AG04449 (cell line): ENCODE measurements around the gene KCNJ4.

Experiments
- CTCF ChIA-PET: fragments of 350-600 bp; formaldehyde crosslinking; extraction: SDS; loops from one replicate; lab custom pipeline; 2021; ENCODE audit warnings: antibody characterized with exemption; lab: Yijun Ruan, JAX
- POLR2A ChIA-PET: fragments of 400-600, 350-600 bp; formaldehyde crosslinking; extraction: SDS; loops from one replicate; lab custom pipeline; 2020; ENCODE audit warnings: antibody characterized with exemption, inconsistent platforms; lab: Yijun Ruan, JAX
- DNase-seq: peaks from one replicate; pipeline ENCODE4 v3.0.0-alpha.2; 2010; ENCODE audit warnings: low read depth, low spot score
- H3K4me3 ChIP-seq: 2 replicates; pipeline ENCODE4 v1.5.1; 2011; ENCODE audit warnings: low read depth, mild to moderate bottlenecking, control low read depth, low read length
- TF ChIP-seq, protein P1 (sequence below): IDR thresholded peaks from one replicate; pipeline ENCODE4 v1.5.1; 2011; ENCODE audit warnings: mild to moderate bottlenecking, moderate library complexity, low read length, control low read depth, inconsistent platforms; ENCODE audit not compliant: insufficient read depth; ENCODE audit errors: missing control alignments

Gene KCNJ4

DNA sequence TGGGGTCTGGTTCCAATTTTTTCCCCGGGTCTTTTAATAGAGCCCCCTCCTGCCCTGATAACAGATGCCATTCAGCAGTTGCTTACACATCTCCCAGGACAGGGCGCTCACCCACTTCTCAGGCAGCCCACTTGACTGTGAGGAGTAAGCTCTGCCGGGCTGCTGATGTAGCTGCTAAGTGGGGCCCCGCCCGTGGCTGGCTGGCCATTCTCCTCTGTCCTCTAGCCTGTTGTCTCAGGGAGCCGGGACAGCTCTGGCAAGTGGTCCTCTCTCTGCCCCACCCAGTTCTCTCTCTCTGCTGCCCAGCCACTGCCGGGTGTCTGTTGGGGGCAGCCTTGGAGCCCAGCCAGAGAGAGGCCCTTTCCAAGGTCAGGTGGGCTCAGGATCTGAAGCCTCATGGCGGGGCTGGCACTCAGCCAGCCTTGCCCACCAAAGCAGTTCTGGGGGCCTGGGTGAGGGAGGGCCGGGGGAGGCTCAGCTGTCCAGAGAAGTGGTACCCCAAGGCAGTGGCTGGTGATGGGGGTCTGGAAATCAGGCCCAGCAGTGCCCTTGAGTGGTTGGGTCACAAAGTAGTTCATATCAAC is 8.9 kb downstream of the KCNJ4 start:
- no peak for DNase-seq
- ChIA-PET CTCF (interaction anchor here (1.0 kb wide), 1 partner anchor 8 kb away, joined by 3 read pairs; no protein-coding TSS in a partner anchor), POLR2A (no interaction called here)
- TF ChIP-seq, protein P1, sequence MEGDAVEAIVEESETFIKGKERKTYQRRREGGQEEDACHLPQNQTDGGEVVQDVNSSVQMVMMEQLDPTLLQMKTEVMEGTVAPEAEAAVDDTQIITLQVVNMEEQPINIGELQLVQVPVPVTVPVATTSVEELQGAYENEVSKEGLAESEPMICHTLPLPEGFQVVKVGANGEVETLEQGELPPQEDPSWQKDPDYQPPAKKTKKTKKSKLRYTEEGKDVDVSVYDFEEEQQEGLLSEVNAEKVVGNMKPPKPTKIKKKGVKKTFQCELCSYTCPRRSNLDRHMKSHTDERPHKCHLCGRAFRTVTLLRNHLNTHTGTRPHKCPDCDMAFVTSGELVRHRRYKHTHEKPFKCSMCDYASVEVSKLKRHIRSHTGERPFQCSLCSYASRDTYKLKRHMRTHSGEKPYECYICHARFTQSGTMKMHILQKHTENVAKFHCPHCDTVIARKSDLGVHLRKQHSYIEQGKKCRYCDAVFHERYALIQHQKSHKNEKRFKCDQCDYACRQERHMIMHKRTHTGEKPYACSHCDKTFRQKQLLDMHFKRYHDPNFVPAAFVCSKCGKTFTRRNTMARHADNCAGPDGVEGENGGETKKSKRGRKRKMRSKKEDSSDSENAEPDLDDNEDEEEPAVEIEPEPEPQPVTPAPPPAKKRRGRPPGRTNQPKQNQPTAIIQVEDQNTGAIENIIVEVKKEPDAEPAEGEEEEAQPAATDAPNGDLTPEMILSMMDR = no peak
- no peak overlapping the region for H3K4me3 ChIP-seq

DNA sequence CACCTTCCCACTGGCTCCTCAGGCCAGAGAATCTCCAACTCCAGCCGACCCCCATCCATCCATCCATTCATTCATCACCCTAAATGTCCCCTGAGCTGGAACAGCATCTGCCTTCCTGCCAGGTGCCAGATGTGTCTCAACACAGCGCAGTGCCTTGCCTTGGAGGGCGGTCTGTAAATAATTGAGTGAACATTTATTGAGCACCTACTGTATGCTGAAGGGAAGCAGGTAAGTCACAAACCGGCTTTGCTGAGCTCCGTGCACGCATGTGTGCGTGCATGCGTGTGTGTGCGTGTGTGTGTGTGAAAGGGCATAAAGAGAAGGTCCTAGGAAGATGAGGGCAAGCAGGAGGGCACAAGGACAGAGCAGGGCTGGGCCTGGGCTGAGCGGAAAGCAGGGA is 10.2 kb downstream of the KCNJ4 start:
- TF ChIP-seq, protein P1 = no peak
- ChIA-PET POLR2A (interaction anchor here (0.8 kb wide), 1 partner anchor 46 kb away, joined by 3 read pairs; no protein-coding TSS in a partner anchor), CTCF (no interaction called here)
- no peak for DNase-seq
- H3K4me3 ChIP-seq = no peak overlapping the region

DNA sequence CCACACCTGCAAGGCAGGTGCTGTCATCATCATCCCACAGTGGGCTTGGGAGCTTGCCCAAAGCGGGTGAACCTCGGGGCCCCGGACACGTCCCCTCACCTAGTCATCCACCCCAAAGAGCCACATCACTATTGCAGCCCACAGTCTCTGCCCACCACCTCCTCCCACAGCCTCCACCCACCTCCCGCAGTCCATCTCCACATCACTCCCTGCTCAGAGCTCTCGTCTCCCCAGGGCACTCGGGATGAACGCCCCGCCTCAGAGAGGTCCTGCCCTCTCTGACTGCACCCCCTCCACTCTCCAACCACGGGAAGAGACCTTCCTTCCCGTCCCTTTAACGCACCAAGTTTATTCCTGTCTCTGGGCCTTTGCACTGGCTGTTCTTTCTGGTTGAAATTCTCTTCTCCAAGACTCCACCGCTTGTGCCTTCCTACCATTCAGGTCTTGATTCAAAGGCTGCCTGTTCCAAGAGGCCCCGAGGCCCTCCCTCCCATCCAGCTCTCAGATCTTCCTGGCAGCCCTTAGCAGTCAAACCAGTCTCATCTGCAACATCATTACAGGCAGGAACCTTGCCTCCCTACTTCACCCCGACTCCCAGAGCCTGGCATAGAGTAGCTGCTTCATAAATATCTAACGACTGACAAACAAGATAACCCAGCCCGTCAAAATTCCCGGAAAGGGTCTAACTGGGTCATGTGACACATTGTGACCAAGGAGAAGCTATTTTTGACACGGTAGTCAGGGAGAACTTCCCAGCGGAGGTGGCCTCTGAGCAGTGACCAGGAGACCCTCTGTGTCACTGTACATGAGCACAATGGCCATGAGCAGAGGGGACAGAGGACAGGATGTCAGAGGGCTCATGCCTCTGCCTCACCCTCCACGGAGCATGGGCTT is 11.1 kb downstream of the KCNJ4 start:
- TF ChIP-seq, protein P1 = no peak
- CTCF ChIA-PET = no interaction called here
- no peak overlapping the region for H3K4me3 ChIP-seq
- POLR2A ChIA-PET = interaction anchor here (0.8 kb wide), 1 partner anchor 45 kb away, joined by 3 read pairs; no protein-coding TSS in a partner anchor
- no peak for DNase-seq

DNA sequence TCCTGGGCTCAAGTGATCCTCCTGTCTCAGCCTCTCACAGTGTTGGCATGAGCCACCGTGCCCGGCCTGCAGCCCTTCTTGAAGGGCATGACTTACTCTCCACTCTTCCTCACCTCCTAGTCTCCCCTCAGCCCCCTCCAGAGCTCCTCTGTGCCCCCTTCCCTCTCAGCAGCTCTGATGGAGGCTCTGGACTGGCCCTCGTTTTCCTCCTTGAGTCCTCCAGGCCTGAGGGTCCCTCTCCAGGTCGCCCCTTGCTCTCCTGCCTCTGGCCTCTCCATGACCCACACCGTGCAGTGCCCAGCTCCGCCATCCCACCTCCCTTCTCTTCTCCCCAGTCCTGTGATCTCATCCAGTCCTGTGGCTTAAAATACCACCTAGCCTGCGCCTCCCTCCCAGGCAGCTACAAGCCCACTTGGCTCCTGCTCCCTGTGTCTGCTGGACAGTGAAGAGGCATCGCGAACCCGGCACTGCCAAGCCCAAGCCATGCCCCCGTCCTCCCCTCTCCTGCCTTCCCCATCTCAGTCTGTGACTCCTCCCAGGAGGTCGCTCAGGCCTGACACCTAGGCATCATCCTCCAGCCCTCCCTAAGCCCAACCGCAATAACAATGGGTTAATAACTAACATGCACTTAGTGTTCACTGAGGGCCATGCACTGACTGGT is 11.9 kb downstream of the KCNJ4 start:
- no peak overlapping the region for H3K4me3 ChIP-seq
- no peak for DNase-seq
- TF ChIP-seq, protein P1 = no peak
- ChIA-PET POLR2A (no interaction called here), CTCF (no interaction called here)

DNA sequence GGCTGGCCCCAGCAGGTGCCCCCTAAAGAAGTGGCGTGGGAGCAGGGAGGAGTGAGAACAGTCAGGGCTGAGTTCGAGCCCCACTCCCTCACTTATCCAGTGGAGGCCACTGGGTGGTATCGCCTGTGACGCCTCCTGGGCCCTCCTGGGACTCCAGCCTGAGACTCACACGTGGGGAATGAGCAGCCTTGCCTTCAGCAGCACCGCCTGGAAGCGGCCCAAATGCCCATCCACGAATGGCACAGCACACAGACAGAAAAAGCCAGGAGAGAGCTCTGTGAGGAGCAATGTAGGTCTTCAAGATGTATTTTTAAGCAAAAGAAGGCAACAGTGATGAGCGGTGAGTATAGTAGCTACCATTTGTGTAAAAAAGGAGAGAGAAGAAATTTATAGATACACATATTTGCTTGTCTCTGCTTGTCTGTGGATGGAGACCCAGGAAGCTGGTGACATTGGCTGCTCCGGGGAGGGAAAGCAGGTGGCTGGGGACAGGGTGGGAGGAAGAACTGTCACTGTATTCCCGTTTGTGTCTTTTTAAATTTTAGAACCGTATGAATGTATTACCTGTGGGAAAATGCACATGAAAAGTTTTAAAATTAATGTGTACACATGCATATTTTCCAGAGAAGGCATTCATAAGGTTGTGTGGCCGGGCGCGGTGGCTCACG is 13.2 kb downstream of the KCNJ4 start:
- POLR2A ChIA-PET = no interaction called here

More for the DNA sequence above, 13.2 kb downstream of the KCNJ4 start:
- H3K4me3 ChIP-seq = no peak overlapping the region
- TF ChIP-seq, protein P1 = no peak
- CTCF ChIA-PET = no interaction called here
- no peak for DNase-seq
